Measurements from ENCODE around the gene BMP2K.
"Not testable (repeated sequence)": the region's sequence is repeated elsewhere in the genome, so short reads cannot be mapped to it uniquely, and the experiment has no call there.

The BMP2K gene

DNA sequence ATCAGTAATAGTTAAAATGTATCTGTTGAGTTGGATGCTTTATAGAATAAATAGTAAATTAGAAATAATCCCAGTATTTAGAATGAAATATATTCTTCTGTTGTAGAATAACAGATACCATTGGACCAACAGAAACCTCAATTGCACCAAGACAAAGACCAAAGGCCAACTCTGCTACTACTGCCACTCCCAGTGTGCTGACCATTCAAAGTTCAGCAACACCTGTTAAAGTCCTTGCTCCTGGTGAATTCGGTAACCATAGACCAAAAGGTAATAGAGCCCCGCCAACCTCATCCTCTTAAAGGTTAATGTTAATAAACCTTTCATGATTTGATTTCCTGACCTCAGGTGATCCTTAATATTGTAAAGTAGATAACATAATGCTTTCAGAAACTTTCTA lies 89.3 kb downstream of the BMP2K start:
- in situ Hi-C loops (cut with HindIII; ENCODE audit: low sequenced_read_pairs) = no loop called here
- no peak for DNase-seq (ENCODE audit: low read depth, low spot score)
- TF ChIP-seq, protein P1, sequence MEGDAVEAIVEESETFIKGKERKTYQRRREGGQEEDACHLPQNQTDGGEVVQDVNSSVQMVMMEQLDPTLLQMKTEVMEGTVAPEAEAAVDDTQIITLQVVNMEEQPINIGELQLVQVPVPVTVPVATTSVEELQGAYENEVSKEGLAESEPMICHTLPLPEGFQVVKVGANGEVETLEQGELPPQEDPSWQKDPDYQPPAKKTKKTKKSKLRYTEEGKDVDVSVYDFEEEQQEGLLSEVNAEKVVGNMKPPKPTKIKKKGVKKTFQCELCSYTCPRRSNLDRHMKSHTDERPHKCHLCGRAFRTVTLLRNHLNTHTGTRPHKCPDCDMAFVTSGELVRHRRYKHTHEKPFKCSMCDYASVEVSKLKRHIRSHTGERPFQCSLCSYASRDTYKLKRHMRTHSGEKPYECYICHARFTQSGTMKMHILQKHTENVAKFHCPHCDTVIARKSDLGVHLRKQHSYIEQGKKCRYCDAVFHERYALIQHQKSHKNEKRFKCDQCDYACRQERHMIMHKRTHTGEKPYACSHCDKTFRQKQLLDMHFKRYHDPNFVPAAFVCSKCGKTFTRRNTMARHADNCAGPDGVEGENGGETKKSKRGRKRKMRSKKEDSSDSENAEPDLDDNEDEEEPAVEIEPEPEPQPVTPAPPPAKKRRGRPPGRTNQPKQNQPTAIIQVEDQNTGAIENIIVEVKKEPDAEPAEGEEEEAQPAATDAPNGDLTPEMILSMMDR (IDR thresholded peaks at IDR 0.05; ENCODE audit: low read depth, low read length) = no peak

DNA sequence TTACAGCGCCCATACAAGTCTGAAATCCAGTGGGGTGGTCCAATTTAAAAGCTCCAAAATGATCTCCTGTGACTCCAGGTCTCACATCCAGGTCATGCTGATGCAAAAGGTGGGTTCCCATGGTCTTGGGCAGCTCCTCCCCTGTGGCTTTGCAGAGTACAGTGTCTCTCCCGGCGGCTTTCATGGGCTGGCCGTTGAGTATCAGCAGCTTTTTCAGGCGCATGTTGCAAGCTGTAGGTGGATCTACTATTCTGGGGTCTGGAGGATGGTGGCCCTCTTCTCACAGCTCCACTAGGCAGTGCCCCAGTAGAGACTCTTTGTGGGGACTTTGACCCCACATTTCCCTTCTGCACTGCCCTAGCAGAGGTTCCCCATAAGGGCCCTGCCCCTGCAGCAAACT lies 92.6 kb downstream of the BMP2K start:
- H3K4me3 ChIP-seq (ENCODE audit: low read depth, low read length); in situ Hi-C loops (cut with HindIII; ENCODE audit: low sequenced_read_pairs); DNase-seq (ENCODE audit: low read depth, low spot score): not testable (repeated sequence)

More for the DNA sequence above, 89.3 kb downstream of the BMP2K start:
- no peak overlapping the region for H3K4me3 ChIP-seq (ENCODE audit: low read depth, low read length)

DNA sequence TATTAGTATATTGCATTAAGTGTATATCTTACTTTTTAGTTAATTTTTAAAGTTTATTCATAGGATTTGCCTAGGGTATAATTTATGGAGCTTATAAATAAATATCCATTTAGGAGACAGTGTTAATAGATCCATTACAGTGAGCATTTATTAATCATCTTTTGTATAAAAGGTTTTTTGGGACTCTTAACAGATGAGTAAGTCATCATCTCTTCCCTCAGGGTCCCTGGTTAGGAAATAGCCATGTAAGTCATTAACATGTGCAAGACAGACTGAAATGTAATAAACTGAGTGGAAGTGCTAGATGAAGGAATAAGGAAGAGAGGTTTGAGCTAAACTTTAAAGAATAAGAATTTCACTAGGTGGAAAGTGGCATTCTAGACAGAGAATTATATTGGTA lies 93.9 kb downstream of the BMP2K start:
- TF ChIP-seq, protein P1 (IDR thresholded peaks at IDR 0.05; ENCODE audit: low read depth, low read length) = no peak
- no peak overlapping the region for H3K4me3 ChIP-seq (ENCODE audit: low read depth, low read length)
- DNase-seq (ENCODE audit: low read depth, low spot score) = no peak
- in situ Hi-C loops (cut with HindIII; ENCODE audit: low sequenced_read_pairs) = no loop called here

DNA sequence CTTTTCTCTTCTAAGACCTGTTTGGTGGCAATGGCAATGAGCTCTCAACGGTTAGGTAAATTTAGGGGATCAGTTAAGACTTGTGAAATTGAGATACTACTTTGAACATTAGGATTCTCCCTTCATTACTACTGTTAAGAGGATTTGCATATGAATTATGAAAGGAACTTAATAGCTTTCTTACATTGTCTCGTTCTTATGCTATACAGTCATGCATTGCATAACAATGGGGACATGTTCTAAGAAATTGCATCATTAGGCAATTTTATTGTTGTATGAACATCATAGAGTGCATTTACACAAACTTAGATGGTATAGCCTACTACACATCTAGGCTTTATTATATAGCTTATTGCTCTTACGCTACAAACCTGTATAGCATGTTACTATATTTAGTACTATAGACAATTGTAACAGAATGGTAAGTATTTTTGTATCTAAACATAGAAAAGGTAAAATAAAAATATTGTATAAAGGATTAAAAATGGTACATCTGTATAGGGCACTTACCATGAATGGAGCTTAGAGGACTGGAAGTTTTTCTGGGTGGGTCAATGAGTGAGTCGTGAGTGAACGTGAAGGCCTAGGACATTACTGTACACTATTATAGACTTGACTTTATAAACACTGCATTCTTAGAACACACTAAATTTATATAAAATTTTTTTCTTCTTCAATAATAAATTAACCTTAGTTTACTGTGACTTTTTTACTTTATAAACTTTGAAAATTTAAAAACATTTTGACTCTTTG lies 100.6 kb downstream of the BMP2K start:
- no peak for DNase-seq (ENCODE audit: low read depth, low spot score)
- in situ Hi-C loops (cut with HindIII; ENCODE audit: low sequenced_read_pairs) = no loop called here
- H3K4me3 ChIP-seq (ENCODE audit: low read depth, low read length) = no peak overlapping the region
- TF ChIP-seq, protein P1 (IDR thresholded peaks at IDR 0.05; ENCODE audit: low read depth, low read length) = no peak

DNA sequence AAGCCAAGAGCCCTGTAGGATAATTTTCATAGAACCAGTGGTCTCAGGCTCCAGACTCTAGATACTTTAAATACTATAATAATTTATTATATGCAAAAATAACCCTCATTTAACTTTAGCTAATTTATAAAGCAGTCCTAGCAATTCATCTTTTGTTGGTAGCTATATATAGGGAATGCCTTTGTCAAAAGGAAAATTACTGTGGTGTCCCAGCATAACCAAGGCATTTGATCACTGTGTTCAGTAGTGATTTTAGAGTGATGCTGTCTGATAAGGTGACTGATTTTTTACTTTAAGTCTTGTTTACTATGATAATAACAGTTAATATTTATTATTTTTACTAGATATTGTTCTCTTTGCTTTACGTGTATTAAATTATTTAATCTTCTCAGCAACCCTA lies 101.9 kb downstream of the BMP2K start:
- in situ Hi-C loops (cut with HindIII; ENCODE audit: low sequenced_read_pairs) = no loop called here
- no peak overlapping the region for H3K4me3 ChIP-seq (ENCODE audit: low read depth, low read length)
- no peak for DNase-seq (ENCODE audit: low read depth, low spot score)
- TF ChIP-seq, protein P1 (IDR thresholded peaks at IDR 0.05; ENCODE audit: low read depth, low read length) = no peak

DNA sequence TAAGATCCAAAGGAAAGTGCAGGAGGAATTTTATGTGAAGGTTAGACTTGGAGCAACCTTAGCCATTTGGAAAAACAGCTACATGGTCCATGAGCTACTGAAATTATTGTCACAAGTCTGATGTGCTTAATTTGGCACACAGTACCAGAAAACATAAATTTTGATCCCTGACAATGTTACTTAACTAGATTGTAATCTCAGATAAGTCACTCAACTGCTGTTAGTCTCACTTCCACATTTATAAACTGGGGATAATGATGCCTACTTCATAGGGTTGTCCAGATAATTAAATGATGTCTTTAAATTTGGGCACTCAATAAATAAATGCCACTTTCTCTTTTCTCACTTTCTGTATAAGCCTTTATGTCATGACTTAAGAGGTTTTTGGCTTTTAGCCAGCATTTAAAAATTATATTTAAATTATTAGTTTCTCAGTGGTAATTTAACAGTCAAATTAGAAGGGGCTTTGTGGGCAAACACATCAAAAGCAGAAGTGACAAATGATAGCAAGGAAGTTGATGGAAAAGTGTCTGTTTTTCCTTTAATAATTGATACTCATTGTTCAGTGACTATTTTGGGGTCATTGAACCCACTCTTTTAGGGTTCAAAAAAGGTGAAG lies 104.8 kb downstream of the BMP2K start:
- in situ Hi-C loops (cut with HindIII; ENCODE audit: low sequenced_read_pairs) = no loop called here
- TF ChIP-seq, protein P1 (IDR thresholded peaks at IDR 0.05; ENCODE audit: low read depth, low read length) = no peak
- no peak for DNase-seq (ENCODE audit: low read depth, low spot score)
- no peak overlapping the region for H3K4me3 ChIP-seq (ENCODE audit: low read depth, low read length)

- no peak for DNase-seq (ENCODE audit: low read depth, low spot score)
- TF ChIP-seq, protein P1 (IDR thresholded peaks at IDR 0.05; ENCODE audit: low read depth, low read length) = no peak
- no peak overlapping the region for H3K4me3 ChIP-seq (ENCODE audit: low read depth, low read length)
- in situ Hi-C loops (cut with HindIII; ENCODE audit: low sequenced_read_pairs) = no loop called here
These were observed 109.4 kb downstream of the BMP2K start for GRCh38 chr4:78885598-78885997.

Measured in astrocyte of the spinal cord (primary cell).